GM19025 (cell line): ENCODE results near the gene MUC13.

Source experiments
- ATAC-seq: cut with Tn5 transposase; IDR thresholded peaks from one replicate; pipeline ENCODE4 v1.9.1; 2021; ENCODE audit warnings: mild to moderate bottlenecking, low read depth, moderate library complexity; ENCODE audit not compliant: unreplicated experiment

Gene MUC13

GRCh38 chr3:124951511-124952281 lies 17.1 kb upstream of the MUC13 start:
- no peak for ATAC-seq

- no peak for ATAC-seq
These were observed 15.5 kb upstream of the MUC13 start for GRCh38 chr3:124950026-124950425.

GRCh38 chr3:124942613-124943012 lies 8.1 kb upstream of the MUC13 start:
- no peak for ATAC-seq

GRCh38 chr3:124941771-124942170 lies 7.2 kb upstream of the MUC13 start:
- no peak for ATAC-seq

- no peak for ATAC-seq
These were observed 5.1 kb upstream of the MUC13 start for GRCh38 chr3:124939661-124940060.

- ATAC-seq, result no peak
These were observed 4.3 kb upstream of the MUC13 start for GRCh38 chr3:124938896-124939295.

- ATAC-seq, result no peak
These were observed 2.5 kb upstream of the MUC13 start for GRCh38 chr3:124937049-124937448.

- ATAC-seq, result no peak
These were observed 1.4 kb upstream of the MUC13 start for GRCh38 chr3:124935794-124936542.

- no peak for ATAC-seq
These were observed 713 bp upstream of the MUC13 start for GRCh38 chr3:124935264-124935663.

- ATAC-seq, result no peak
These were observed 6.0 kb downstream of the MUC13 start for GRCh38 chr3:124928333-124929202.

GRCh38 chr3:124927574-124928045 lies 6.9 kb downstream of the MUC13 start:
- peak; percentile 83 for ATAC-seq

GRCh38 chr3:124926426-124927101 lies 8.0 kb downstream of the MUC13 start:
- ATAC-seq, result no peak

- no peak for ATAC-seq
These were observed 9.8 kb downstream of the MUC13 start for GRCh38 chr3:124924741-124925140.

- no peak for ATAC-seq
These were observed 10.7 kb downstream of the MUC13 start for GRCh38 chr3:124923833-124924232.

- no peak for ATAC-seq
These were observed 13.8 kb downstream of the MUC13 start for GRCh38 chr3:124920718-124921117.

- no peak for ATAC-seq
These were observed 14.8 kb downstream of the MUC13 start for GRCh38 chr3:124919756-124920155.

GRCh38 chr3:124918524-124918923 lies 16.0 kb downstream of the MUC13 start:
- ATAC-seq, result no peak

- ATAC-seq, result no peak
These were observed 17.6 kb downstream of the MUC13 start for GRCh38 chr3:124916837-124917409.

- no peak for ATAC-seq
These were observed 19.3 kb downstream of the MUC13 start for GRCh38 chr3:124915254-124915653.

GRCh38 chr3:124907957-124908356 lies 26.6 kb downstream of the MUC13 start:
- no peak for ATAC-seq
